ENCODE data around the gene SNED1.
A peak's percentile ranks its signal among the peaks of the same experiment; 100 is the strongest.

- TF ChIP-seq SREBF2 (IDR thresholded peaks at IDR 0.05) = no peak
- no peak for TF ChIP-seq CTCF (IDR thresholded peaks at IDR 0.05)
- TF ChIP-seq, protein P1, sequence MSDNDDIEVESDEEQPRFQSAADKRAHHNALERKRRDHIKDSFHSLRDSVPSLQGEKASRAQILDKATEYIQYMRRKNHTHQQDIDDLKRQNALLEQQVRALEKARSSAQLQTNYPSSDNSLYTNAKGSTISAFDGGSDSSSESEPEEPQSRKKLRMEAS (IDR thresholded peaks at IDR 0.05) = no peak
- no peak for TF ChIP-seq ZFP36 (IDR thresholded peaks at IDR 0.05; ENCODE audit: borderline replicate concordance, partially characterized antibody)
- TF ChIP-seq POLR2A (IDR thresholded peaks at IDR 0.05; ENCODE audit: low read length) = no peak
- TF ChIP-seq, protein P2, sequence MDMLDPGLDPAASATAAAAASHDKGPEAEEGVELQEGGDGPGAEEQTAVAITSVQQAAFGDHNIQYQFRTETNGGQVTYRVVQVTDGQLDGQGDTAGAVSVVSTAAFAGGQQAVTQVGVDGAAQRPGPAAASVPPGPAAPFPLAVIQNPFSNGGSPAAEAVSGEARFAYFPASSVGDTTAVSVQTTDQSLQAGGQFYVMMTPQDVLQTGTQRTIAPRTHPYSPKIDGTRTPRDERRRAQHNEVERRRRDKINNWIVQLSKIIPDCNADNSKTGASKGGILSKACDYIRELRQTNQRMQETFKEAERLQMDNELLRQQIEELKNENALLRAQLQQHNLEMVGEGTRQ (IDR thresholded peaks at IDR 0.05) = no peak
- TF ChIP-seq, protein P3, sequence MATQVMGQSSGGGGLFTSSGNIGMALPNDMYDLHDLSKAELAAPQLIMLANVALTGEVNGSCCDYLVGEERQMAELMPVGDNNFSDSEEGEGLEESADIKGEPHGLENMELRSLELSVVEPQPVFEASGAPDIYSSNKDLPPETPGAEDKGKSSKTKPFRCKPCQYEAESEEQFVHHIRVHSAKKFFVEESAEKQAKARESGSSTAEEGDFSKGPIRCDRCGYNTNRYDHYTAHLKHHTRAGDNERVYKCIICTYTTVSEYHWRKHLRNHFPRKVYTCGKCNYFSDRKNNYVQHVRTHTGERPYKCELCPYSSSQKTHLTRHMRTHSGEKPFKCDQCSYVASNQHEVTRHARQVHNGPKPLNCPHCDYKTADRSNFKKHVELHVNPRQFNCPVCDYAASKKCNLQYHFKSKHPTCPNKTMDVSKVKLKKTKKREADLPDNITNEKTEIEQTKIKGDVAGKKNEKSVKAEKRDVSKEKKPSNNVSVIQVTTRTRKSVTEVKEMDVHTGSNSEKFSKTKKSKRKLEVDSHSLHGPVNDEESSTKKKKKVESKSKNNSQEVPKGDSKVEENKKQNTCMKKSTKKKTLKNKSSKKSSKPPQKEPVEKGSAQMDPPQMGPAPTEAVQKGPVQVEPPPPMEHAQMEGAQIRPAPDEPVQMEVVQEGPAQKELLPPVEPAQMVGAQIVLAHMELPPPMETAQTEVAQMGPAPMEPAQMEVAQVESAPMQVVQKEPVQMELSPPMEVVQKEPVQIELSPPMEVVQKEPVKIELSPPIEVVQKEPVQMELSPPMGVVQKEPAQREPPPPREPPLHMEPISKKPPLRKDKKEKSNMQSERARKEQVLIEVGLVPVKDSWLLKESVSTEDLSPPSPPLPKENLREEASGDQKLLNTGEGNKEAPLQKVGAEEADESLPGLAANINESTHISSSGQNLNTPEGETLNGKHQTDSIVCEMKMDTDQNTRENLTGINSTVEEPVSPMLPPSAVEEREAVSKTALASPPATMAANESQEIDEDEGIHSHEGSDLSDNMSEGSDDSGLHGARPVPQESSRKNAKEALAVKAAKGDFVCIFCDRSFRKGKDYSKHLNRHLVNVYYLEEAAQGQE (IDR thresholded peaks at IDR 0.05) = no peak
- TF ChIP-seq EP300 (IDR thresholded peaks at IDR 0.05) = no peak
- TF ChIP-seq RARB (CRISPR knock-in tag; IDR thresholded peaks at IDR 0.05) = no peak
- no peak for TF ChIP-seq MYC (IDR thresholded peaks at IDR 0.05; ENCODE audit: borderline replicate concordance, low read length)
- no peak for TF ChIP-seq CHD2 (IDR thresholded peaks at IDR 0.05; ENCODE audit: low read length, partially characterized antibody)
- TF ChIP-seq HDAC2 (IDR thresholded peaks at IDR 0.05) = 0 out of 2 replicates have a peak, but pooled peaks have one; percentile 41
- TF ChIP-seq TP53 (CRISPR knock-in tag; IDR thresholded peaks at IDR 0.05) = no peak
- no peak for TF ChIP-seq EHF (CRISPR knock-in tag; IDR thresholded peaks at IDR 0.05)
Observed at GRCh38 chr2:241025639-241026038, 27.2 kb downstream of the SNED1 start.
